Karpas-422 (cell line): Measurements from ENCODE around the gene LRRN2. TPM values are rescaled to one million over a fixed set of nuclear protein-coding genes. Genes with fewer than 3 reads are reported as not detected.

Source experiments
- DNase-seq: peaks from one replicate; pipeline ENCODE4 v3.0.0-alpha.2; 2015
- H2AFZ ChIP-seq: fragments of 200-600 bp; sonication (generic); 2 replicates; pipeline ENCODE4 v1.6.1; 2014; ENCODE audit warnings: antibody characterized with exemption, low read length, mixed read lengths
- H3K27ac ChIP-seq: fragments of 200-600 bp; sonication (generic); 2 replicates; pipeline ENCODE4 v1.5.1; 2014; ENCODE audit warnings: mild to moderate bottlenecking, low read length, moderate library complexity
- H3K27me3 ChIP-seq: fragments of 200-600 bp; sonication (generic); 2 replicates; pipeline ENCODE4 v1.6.1; 2014; ENCODE audit warnings: low read length, mixed read lengths
- H3K36me3 ChIP-seq: fragments of 200-600 bp; sonication (generic); 2 replicates; pipeline ENCODE4 v1.6.1; 2014; ENCODE audit warnings: low read length, mixed read lengths; ENCODE audit not compliant: insufficient read depth
- H3K4me1 ChIP-seq: fragments of 200-600 bp; sonication (generic); 2 replicates; pipeline ENCODE4 v1.6.1; 2014; ENCODE audit warnings: mild to moderate bottlenecking, low read length, mixed read lengths
- H3K4me2 ChIP-seq: fragments of 200-600 bp; sonication (generic); 2 replicates; pipeline ENCODE4 v1.6.1; 2014; ENCODE audit warnings: low read length, low read depth, mild to moderate bottlenecking; ENCODE audit not compliant: poor library complexity, severe bottlenecking
- H3K4me3 ChIP-seq: fragments of 200-600 bp; sonication (generic); 2 replicates; pipeline ENCODE4 v1.5.1; 2014; ENCODE audit warnings: mild to moderate bottlenecking, antibody characterized with exemption, low read length, mixed read lengths
- H3K79me2 ChIP-seq: fragments of 200-600 bp; sonication (generic); 2 replicates; pipeline ENCODE4 v1.6.1; 2014; ENCODE audit warnings: mild to moderate bottlenecking, low read length, mixed read lengths
- H3K9ac ChIP-seq: fragments of 200-600 bp; sonication (generic); 2 replicates; pipeline ENCODE4 v1.6.0; 2014; ENCODE audit warnings: low read length
- H3K9me2 ChIP-seq: fragments of 200-600 bp; sonication (generic), shearing (Covaris generic); replicated peaks from 2 replicates; pipeline ENCODE4 v1.6.0; 2014; ENCODE audit warnings: mild to moderate bottlenecking, low read length, moderate library complexity; ENCODE audit not compliant: insufficient read depth
- H3K9me3 ChIP-seq: fragments of 300-700, 200-600 bp; sonication (generic); 2 replicates; pipeline ENCODE4 v1.6.1; 2014; ENCODE audit warnings: low read length, mixed read lengths
- H4K20me1 ChIP-seq: fragments of 200-600 bp; sonication (generic); 2 replicates; pipeline ENCODE4 v1.6.1; 2014; ENCODE audit warnings: mild to moderate bottlenecking, antibody characterized with exemption, low read length, low read depth; ENCODE audit not compliant: insufficient read depth
- total RNA-seq: library from RNA; depleted of rRNA; stranded (reverse); fragments of >200 nt; shearing (Covaris generic); gene quantifications from 2 replicates; pipeline ENCODE4 v1.2.3, GENCODE V29; 2014; ENCODE audit warnings: low replicate concordance

Gene LRRN2
- total RNA-seq, 1 experiment from 2014 or later = not detected

GRCh38 chr1:204709021-204709420 is 23.5 kb upstream of the LRRN2 start:
- no peaks in the 10 kb centered on the region for H4K20me1 ChIP-seq
- H3K9me2 ChIP-seq = no peaks in the 10 kb centered on the region
- no peaks in the 10 kb centered on the region for H3K36me3 ChIP-seq
- no peaks in the 10 kb centered on the region for H3K27me3 ChIP-seq
- H3K4me3 ChIP-seq = no peak overlapping the region
- no peak overlapping the region for H2AFZ ChIP-seq
- DNase-seq = no peak
- H3K9ac ChIP-seq = no peak overlapping the region
- H3K4me1 ChIP-seq = peaks cover 26% of the 10 kb centered on the region
- no peaks in the 10 kb centered on the region for H3K79me2 ChIP-seq
- H3K27ac ChIP-seq = no peak overlapping the region
- H3K9me3 ChIP-seq = no peaks in the 10 kb centered on the region
- H3K4me2 ChIP-seq = no peak overlapping the region

- no peaks in the 10 kb centered on the region for H3K79me2 ChIP-seq
- no peaks in the 10 kb centered on the region for H3K9me2 ChIP-seq
- H4K20me1 ChIP-seq = no peaks in the 10 kb centered on the region
- H3K36me3 ChIP-seq = no peaks in the 10 kb centered on the region
- H3K9ac ChIP-seq = no peak overlapping the region
- peaks cover 15% of the 10 kb centered on the region for H3K4me1 ChIP-seq
- no peak overlapping the region for H2AFZ ChIP-seq
- H3K4me2 ChIP-seq = no peak overlapping the region
- no peaks in the 10 kb centered on the region for H3K9me3 ChIP-seq
- no peaks in the 10 kb centered on the region for H3K27me3 ChIP-seq
- H3K27ac ChIP-seq = no peak overlapping the region
- H3K4me3 ChIP-seq = no peak overlapping the region
- no peak for DNase-seq
Observed at GRCh38 chr1:204706838-204707509, 21.4 kb upstream of the LRRN2 start.

- Histone ChIP-seq H3K4me3 (no peak overlapping the region), H3K9me3 (no peaks in the 10 kb centered on the region), H3K27me3 (no peaks in the 10 kb centered on the region), H3K27ac (no peak overlapping the region), H3K9me2 (no peaks in the 10 kb centered on the region), H3K4me2 (no peak overlapping the region), H2AFZ (no peak overlapping the region), H3K79me2 (no peaks in the 10 kb centered on the region), H3K9ac (no peak overlapping the region), H3K36me3 (no peaks in the 10 kb centered on the region), H3K4me1 (peaks cover 13% of the 10 kb centered on the region), H4K20me1 (no peaks in the 10 kb centered on the region)
- no peak for DNase-seq
Observed at GRCh38 chr1:204705888-204706837, 20.6 kb upstream of the LRRN2 start.

GRCh38 chr1:204705493-204705811 is 19.9 kb upstream of the LRRN2 start:
- Histone ChIP-seq H3K27ac (no peak overlapping the region), H3K9me2 (no peaks in the 10 kb centered on the region), H3K9ac (no peak overlapping the region), H4K20me1 (no peaks in the 10 kb centered on the region), H3K4me3 (no peak overlapping the region), H3K36me3 (no peaks in the 10 kb centered on the region), H3K9me3 (no peaks in the 10 kb centered on the region), H2AFZ (no peak overlapping the region), H3K27me3 (no peaks in the 10 kb centered on the region), H3K4me1 (peaks cover 6% of the 10 kb centered on the region), H3K79me2 (no peaks in the 10 kb centered on the region), H3K4me2 (no peak overlapping the region)
- no peak for DNase-seq

- no peaks in the 10 kb centered on the region for H3K79me2 ChIP-seq
Observed at GRCh38 chr1:204704794-204705492, 19.4 kb upstream of the LRRN2 start.

GRCh38 chr1:204703826-204704612 is 18.5 kb upstream of the LRRN2 start:
- no peaks in the 10 kb centered on the region for H3K9me2 ChIP-seq
- H3K4me3 ChIP-seq = no peak overlapping the region
- H3K9me3 ChIP-seq = no peaks in the 10 kb centered on the region
- H3K36me3 ChIP-seq = no peaks in the 10 kb centered on the region
- H3K4me1 ChIP-seq = no peaks in the 10 kb centered on the region
- no peaks in the 10 kb centered on the region for H3K79me2 ChIP-seq
- no peaks in the 10 kb centered on the region for H4K20me1 ChIP-seq
- H3K27me3 ChIP-seq = no peaks in the 10 kb centered on the region
- DNase-seq = no peak
- H3K9ac ChIP-seq = no peak overlapping the region
- no peak overlapping the region for H3K4me2 ChIP-seq
- H2AFZ ChIP-seq = no peak overlapping the region
- no peak overlapping the region for H3K27ac ChIP-seq

More at GRCh38 chr1:204704794-204705492, 19.4 kb upstream of the LRRN2 start:
- Histone ChIP-seq H3K4me2 (no peak overlapping the region), H2AFZ (no peak overlapping the region), H3K9me2 (no peaks in the 10 kb centered on the region), H3K27me3 (no peaks in the 10 kb centered on the region), H3K4me3 (no peak overlapping the region), H3K27ac (no peak overlapping the region), H3K9me3 (no peaks in the 10 kb centered on the region), H3K9ac (no peak overlapping the region), H3K36me3 (no peaks in the 10 kb centered on the region), H3K4me1 (0 out of 2 replicates have a peak, but pooled peaks cover 1% of the 10 kb centered on the region), H4K20me1 (no peaks in the 10 kb centered on the region)
- DNase-seq = no peak

- Histone ChIP-seq H3K27me3 (no peaks in the 10 kb centered on the region), H3K4me2 (no peak overlapping the region), H3K4me1 (no peaks in the 10 kb centered on the region)
Observed at GRCh38 chr1:204703268-204703664, 17.7 kb upstream of the LRRN2 start.

More at GRCh38 chr1:204703268-204703664, 17.7 kb upstream of the LRRN2 start:
- Histone ChIP-seq H4K20me1 (no peaks in the 10 kb centered on the region), H2AFZ (no peak overlapping the region), H3K9me2 (no peaks in the 10 kb centered on the region), H3K9me3 (no peaks in the 10 kb centered on the region), H3K9ac (no peak overlapping the region), H3K27ac (no peak overlapping the region), H3K36me3 (no peaks in the 10 kb centered on the region), H3K79me2 (no peaks in the 10 kb centered on the region), H3K4me3 (no peak overlapping the region)
- no peak for DNase-seq
